Neural progenitor cell (in vitro differentiated cells): ENCODE data around the gene MED12L.

Experiments used
- EZH2 ChIP-seq: fragments of 200-600 bp; sonication (generic); IDR thresholded peaks from 2 replicates; pipeline ENCODE4 v1.6.1; 2017; ENCODE audit warnings: antibody characterized with exemption, mild to moderate bottlenecking, moderate library complexity
- TF ChIP-seq, protein P1 (sequence below): fragments of 200-600 bp; sonication (generic); IDR thresholded peaks from 2 replicates; pipeline ENCODE4 v1.5.1; 2017; ENCODE audit warnings: antibody characterized with exemption, mild to moderate bottlenecking

GRCh38 chr3:151312972-151313371, 227.5 kb downstream of the MED12L start:
- TF ChIP-seq, protein P1, sequence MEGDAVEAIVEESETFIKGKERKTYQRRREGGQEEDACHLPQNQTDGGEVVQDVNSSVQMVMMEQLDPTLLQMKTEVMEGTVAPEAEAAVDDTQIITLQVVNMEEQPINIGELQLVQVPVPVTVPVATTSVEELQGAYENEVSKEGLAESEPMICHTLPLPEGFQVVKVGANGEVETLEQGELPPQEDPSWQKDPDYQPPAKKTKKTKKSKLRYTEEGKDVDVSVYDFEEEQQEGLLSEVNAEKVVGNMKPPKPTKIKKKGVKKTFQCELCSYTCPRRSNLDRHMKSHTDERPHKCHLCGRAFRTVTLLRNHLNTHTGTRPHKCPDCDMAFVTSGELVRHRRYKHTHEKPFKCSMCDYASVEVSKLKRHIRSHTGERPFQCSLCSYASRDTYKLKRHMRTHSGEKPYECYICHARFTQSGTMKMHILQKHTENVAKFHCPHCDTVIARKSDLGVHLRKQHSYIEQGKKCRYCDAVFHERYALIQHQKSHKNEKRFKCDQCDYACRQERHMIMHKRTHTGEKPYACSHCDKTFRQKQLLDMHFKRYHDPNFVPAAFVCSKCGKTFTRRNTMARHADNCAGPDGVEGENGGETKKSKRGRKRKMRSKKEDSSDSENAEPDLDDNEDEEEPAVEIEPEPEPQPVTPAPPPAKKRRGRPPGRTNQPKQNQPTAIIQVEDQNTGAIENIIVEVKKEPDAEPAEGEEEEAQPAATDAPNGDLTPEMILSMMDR, result no peak
- no peak for TF ChIP-seq EZH2
